GM19468 (cell line): ENCODE measurements around the gene SBF2.

Experiments used
- ATAC-seq: cut with Tn5 transposase; IDR thresholded peaks from one replicate; pipeline ENCODE4 v1.9.1; 2021; ENCODE audit warnings: mild to moderate bottlenecking, moderate library complexity, moderate number of reproducible peaks; ENCODE audit not compliant: unreplicated experiment; ENCODE audit errors: extremely low read depth

SBF2 gene

DNA sequence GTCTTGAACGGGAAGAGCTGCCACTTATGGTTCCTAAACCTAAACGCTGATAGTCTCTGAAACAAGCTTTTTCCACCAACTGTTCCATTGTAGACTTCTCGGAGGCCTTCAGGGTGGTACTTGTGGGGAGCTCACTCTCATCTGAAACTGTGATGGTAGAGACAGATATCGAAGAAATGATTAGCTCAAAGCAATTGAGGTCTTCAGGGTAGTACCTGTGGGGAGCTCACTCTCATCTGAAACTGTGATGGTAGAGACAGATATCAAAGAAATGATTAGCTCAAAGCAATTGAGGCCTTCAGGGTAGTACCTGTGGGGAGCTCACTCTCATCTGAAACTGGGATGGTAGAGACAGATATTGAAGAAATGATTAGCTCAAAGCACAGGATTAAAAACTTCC lies 454.5 kb downstream of the SBF2 start:
- no peak for ATAC-seq

DNA sequence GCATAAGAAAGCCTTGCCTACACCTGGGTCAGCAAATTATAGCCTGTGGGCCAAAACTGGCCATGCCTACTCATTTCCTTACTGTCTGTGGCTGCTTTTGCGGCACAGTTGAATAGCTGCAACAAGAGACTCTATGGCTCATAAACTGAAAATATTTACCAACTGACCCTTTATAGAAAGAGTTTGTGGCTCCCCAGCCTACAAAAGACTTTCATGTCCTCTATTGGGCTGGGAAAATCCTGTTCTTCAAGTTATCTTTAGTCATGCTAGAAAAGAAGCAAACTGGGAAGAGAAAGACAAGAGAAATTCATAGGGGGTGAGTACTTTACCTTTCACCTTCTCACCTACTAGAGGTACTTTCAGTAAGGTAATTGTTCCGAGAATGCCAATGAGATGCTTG lies 455.1 kb downstream of the SBF2 start:
- no peak for ATAC-seq

DNA sequence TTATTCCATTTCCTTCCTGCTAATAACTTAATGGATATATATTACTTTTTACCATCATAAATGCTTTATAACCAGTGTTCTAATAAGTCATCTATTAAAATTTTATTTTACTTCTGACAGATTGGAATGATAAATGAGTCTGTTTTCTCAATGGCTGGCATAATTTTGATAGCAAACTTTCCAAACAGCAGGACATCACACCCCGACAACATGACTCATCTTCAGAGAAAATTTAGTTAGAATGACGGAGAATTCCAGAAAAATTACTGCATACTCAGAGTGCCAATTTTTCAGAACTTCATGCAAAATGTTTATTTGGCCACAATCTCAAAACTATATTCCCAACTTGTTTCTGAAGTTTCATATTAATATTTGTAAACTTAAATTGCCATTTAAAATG lies 455.8 kb downstream of the SBF2 start:
- ATAC-seq: no peak

DNA sequence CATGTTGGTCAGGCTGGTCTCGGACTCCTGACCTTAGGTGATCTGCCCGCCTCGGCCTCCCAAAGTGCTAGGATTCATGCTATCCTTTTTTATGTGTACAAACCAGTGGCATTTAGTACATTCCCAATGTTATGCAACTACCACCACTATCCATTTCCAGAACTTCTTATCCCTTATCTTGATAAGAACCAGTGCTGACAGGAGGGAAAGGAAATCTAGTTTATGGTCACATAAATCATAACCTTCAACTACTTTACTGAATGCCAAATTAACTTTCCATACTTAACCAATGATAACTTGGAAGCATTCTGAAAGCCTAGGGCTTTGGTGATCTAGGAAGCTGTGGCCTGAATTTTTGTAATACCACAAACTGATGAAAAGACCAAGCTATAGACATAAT lies 459.7 kb downstream of the SBF2 start:
- ATAC-seq: no peak

DNA sequence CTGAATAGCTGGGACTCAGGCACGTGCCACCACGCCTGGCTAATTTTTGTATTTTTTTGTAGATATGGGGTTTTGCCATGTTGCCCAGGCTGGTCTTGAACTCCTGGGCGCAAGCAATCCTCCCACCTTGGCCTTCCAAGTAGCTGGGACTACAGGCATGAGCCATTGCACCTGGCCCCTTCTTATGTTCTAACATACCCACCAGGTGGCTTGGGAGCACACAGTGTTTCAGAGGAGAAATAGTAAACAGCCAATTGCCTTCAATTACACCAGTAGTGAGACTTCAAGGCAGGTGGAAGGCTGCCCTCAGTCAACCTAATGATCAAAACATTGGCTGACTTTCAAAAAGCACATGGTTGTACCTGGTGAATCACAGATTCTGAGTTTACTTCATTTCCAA lies 462.9 kb downstream of the SBF2 start:
- no peak for ATAC-seq

DNA sequence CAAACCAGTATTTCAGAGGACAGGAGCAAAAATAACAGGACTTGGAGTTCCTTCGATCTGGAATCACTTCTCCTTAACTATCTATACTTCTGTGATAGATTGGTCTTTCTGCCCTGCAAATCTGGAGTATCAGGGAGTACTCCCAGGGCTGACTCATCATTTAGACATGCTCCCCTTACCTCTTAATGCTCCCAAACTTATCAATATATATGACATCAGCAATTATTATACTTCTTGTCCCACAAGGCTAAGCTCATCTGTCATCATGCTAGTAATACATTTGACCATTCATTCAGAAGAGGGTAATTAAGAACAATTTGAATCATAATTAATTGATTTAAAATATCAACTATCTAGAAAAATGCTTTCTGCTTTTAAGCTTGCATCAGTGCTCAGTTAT lies 466.3 kb downstream of the SBF2 start:
- ATAC-seq: no peak

DNA sequence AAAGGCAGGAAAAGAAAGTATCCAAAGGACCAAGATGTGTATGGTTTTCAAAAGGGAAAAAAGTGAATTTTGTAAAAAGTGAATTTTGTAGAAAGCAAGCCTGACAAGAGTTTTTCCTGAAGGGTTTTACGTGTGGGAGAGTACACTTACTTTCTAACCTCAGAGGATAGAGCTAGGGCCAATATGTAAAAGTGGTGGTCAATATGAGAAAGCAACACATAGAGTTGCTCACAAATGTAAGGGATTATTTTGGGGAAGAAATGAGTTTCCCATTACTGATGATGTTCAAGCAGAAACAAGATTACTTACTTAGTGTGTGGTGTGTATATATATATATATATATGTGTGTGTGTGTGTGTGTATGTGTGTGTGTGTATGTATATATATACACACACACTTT lies 467.6 kb downstream of the SBF2 start:
- ATAC-seq: no peak

DNA sequence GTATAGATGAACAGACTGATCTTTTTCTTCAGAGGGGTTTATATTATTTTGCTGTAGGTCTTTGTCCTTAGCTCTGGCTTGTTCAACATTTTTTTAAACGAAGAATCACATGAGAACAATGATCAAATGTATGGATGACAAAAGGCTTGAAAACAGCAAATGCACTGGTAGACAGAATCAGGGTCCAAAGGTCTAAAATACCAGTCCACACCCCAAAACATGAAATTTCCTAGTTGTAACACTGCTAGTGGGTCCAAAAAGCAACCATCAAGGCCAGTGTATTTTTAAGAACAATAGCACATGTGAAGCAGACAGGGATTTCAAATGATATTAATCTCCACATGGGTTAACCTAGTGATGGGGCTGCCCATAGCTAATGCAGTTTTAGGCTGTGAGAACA lies 468.1 kb downstream of the SBF2 start:
- ATAC-seq: no peak

DNA sequence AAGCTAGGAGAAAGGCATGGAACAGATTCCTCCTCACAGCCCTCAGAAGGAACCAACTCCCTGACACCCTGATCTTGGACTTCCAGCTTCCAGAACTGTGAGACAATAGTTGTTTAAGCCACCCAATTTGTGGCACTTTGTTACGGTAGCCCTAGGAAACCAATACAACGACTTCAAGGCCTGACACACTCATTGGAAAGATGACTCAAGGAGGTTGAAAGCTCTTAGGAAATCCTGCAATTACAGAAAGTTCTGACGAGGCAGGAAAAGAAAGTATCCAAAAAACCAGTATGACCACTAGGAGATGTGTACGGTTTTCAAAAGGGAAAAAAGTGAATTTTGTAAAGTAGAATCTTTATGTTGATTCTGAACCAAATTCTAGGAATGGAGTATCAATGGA lies 468.7 kb downstream of the SBF2 start:
- no peak for ATAC-seq

DNA sequence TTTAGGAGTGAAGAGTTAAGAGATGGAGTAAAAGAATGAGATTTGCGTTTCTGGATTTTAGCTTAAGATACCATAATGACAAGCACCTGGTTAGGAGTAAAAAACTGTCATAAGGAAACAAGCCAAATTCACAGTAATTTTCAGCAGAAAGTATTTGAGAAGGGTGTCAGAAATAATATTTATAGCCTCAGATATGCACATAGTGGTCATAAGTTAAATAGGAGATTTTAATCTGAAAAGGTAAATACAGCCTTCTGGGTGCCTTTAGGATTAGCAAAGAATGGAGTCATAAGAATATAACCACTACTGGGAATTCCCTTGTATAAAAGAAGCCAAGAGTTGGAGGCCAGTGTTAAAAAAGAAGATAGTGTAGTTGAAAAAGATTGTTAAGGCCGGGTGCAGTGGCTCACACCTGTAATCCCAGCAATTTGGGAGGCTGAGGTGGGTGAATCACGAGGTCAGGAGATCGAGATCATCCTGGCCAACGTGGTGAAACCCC lies 470.1 kb downstream of the SBF2 start:
- ATAC-seq: no peak

DNA sequence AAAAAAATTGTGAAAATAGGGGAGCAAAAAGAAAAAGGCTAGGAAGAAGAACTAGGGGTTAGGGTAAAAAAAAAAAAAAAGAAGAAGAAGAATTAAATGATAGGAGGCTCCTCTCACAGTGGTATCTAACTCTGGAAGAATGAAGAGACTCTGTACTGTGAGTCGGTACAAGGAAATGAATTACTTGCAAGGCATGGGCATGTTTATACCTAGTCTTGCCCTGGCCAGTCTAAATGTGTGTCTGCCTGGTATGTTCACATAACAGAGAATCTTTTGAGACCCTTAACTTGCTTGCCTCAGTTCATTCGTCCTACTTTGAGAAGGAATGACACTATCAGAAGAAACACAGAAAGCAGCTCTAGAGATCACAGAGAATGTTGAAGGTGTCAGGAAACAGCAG lies 470.6 kb downstream of the SBF2 start:
- ATAC-seq: no peak

DNA sequence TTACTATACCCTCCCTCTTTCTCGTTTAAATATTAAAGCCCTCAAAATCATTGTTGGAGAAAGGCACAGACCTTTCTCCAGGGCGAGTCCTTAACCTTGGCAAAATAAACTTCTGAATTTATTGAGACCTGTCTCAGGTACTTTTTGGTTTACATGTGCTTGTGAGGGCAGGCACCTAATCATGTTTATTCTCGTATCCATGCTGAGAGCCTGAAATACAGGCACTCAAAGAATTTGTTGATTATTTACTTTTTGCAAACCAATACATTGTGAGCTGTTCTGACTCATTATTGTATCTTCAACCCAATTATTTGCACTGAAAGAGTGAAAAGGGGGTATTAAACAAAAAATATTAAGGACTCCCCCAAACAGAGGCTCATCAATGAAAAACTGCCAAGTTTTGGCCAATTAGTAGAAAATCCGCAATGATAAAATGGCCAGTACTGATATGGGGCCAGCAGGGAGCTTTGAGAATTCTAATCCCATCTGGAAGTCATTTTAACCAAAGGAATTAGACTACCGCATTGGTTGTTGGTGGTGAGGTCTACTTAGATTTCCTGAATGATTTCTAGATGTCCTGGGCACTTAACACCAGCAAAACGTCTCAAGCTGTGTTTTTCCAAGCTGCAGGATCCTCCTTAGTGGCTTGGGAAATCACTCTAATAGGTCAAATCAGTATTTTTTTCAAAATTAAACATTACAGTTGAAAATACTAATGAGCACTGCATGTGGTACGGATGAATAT lies 472.8 kb downstream of the SBF2 start:
- no peak for ATAC-seq

DNA sequence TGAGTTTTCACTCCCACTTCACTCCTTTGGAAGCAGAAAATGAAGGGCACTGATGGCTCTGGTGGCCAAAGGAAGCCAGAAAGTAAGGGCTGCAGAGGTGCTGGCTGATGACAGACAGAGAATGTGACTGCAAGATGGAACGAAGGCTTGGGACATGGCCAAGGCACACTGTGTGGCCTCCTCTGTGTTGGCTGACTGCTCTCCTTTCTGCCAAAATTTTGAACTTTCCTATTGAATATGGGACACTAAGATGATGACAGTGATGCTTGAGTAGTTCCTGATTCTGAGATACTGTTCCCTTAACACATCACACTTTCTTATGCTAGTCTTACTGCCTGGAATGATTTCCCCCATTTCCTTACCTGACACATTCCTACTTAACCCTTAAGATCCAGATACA lies 473.8 kb downstream of the SBF2 start:
- ATAC-seq: no peak

DNA sequence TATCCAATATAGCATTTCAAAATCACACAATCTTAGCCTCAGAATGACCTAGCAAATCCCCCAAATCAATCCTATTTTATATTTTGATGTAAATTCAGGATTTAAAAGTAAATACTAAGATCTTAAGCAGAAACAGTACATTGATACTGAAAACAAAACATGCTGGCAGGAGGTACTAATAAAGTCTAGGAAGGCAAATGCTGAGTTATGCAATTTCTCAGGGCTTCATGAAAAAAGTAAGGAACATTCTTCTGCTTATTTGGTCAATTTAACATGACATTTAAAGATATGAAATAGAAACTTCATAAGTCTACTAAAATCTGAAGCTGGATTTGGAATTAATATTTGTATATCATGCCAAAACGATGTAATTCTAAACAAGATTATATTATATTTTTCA lies 476.8 kb downstream of the SBF2 start:
- ATAC-seq: no peak

DNA sequence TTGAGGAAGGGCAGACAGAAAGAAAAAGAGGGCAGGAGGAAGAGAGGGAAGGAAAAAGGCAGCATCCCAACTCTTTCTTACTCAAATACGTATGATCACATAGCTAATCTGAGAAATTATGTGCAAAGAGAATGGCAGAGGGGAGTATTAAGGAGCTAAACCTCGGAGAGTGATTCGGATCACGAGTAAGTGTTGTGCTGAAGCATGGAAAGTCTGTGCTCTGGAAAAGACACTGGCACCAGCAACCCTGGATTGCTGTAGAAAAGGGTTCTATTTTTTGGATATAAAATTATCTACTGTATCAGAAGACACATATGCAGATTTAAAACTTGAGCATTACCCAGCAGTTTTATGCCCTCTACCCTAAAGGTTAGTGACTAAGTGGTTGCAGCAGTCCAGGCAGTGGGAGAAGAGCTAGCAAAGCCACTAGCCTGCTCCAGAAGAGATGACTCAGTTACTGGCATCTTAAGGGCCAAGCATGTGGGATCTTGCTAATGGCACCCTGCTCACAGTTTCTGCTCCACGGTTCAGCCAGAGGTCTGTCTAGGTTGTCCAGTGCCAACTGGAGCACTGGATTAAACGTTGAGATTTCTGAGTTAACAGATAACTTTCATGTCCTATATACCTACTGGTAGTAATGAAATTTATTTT lies 478.4 kb downstream of the SBF2 start:
- no peak for ATAC-seq

DNA sequence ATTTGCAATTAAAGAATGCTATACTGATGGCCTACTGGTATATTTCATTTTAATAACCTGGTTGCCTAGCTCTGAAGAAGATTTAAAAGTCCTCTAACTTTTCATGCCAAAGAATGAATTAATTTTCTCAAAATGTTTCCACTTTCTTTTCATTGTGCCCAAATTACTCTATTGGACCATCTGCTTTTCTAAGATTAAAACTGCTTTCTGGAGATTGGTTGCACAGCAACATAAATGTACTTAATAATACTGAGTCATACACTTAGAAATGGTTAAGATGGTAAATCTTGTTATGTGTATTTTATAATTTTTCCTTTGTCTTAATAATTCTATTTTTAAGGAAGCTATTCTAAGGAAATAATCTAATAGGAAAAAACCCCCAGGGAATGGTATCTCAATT lies 479.9 kb downstream of the SBF2 start:
- ATAC-seq: no peak

DNA sequence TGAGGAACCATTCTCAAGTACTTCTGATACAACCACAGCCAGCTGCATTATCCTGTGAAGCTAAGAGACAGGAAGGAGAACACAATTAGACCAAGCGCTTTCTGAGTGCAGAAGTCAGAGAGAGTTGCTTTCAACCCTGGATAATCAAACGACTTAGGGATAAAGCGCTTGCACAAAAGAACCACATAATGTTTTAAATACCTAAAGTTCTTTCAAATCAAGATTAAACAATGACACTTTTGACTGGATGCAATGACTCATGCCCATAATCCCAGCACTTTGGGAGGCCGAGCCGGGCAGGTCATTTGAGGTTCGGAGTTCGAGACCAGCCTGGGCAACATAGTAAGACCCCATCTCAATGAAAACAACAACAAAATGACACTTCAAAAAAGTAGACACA lies 485.1 kb downstream of the SBF2 start:
- ATAC-seq: no peak

DNA sequence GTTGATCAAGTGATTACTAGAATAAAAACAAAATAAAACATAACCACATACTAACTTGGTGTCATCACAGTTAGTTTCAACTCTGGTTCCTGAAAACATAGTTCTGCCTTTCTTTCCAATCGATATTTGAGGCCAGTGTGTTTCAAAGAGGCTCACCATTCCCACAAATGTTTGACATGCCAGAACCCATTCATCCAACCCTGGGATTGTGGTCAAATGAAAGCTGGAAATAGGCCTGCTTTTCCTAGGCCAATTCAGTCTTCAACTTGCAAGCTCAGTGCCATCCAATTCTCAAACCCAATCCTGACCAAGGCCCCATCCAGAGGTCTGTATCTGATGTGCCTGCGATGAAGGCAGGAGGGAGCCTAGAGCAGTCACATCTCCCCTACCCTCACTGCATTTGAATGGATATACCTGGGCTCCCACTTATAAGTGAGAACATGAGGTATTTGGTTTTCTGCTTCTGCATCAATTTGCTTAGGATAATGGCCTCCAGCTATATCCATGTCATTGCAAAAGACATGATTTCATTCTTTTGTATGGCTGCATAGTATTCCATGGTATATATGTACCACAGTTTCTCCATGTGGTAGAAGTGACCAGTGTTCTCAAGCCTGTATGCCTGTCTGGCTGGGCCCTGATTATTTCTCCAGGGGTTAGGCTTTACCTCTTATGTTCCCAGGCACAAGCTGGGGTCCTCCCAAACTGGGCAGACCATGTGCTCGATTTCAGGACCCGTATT lies 486.9 kb downstream of the SBF2 start:
- no peak for ATAC-seq

DNA sequence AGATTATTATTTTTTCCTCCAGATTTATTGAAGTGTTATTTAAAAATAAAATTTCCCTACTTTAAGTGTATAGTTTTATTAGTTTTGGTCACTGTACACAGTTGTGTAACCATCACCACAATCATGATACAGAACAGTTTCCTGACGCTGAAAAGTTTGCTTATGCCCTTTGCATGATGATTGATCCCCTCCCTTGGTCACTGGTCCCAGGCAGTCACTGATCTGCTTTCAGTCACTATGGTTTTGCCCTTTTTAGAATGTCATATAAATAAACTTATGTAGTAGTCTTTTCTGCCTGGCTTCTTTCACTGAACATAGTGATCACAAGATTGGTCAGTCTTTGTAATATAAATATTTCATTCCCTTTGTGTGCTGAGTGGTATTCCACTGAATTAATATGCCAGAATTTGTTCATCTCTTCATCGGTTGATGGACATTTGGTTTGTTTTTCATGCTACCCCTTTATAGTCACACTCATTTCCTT lies 489.6 kb downstream of the SBF2 start:
- ATAC-seq: no peak

DNA sequence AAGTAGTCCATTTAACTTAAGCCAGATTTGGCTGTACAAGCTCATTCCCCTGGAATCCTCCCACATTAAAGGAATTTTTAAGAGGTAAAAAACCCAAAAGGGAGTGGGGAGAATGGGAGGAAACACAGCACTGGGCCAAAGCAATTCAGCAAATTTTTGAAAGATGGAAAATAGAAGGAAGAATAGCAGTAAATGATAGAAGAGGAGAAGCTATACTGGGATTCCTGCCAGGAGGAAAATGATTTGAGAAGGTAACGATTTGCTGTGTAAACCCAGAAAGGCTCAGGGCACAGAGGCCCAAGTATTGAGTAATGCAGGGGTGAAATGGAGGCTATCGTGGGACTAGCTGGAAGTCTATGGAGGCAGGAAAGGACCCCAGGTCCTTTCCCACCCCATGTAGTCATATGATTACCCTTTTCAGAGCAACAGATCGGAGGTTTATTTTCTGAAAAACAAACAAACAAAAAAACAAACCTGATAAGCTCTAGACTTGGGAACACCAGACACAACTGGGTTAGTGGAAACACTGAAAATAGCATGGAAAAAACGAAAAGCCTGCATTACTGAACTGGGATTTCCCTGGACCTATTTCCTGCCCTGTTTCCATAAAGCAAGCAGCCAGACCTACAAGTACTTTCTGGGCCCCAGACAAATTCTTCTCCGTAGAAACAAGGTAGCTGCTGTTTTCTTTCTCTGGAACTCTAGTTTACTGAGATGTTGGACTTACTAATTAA lies 490.2 kb downstream of the SBF2 start:
- no peak for ATAC-seq
